B cell (primary cell): ENCODE data around the gene AP4E1. TPM values are rescaled to one million over a fixed set of nuclear protein-coding genes. Genes with fewer than 3 reads are reported as not detected.

Source experiments
- ATAC-seq: fragments of 200-7000 bp; cut with Tn5 transposase; one replicate; pipeline ENCODE4 v1.10.0; 2021; ENCODE audit warnings: low read depth, mild to moderate bottlenecking, moderate number of reproducible peaks, moderate library complexity
- CTCF ChIA-PET: fragments of 350-600 bp; sonication (Branson Sonifier 250); formaldehyde crosslinking; loops from one replicate; lab custom pipeline; 2021; ENCODE audit warnings: antibody characterized with exemption, inconsistent platforms; lab: Charles Lee
- POLR2A ChIA-PET: fragments of 350-600 bp; sonication (Branson Sonifier 250); formaldehyde crosslinking; loops from one replicate; lab custom pipeline; 2021; ENCODE audit warnings: antibody characterized with exemption; lab: Charles Lee
- DNase-seq: peaks from one replicate; pipeline ENCODE4 v3.0.0; 2013
- H2AFZ ChIP-seq: 2 replicates; pipeline ENCODE4 v1.6.1; 2012; ENCODE audit warnings: mild to moderate bottlenecking, low read depth, low read length; ENCODE audit not compliant: insufficient read depth, poor library complexity, severe bottlenecking
- H3K27ac ChIP-seq, 2 donors: 1 replicate in 1 of 2; 2 replicates in 1 of 2; pipeline ENCODE4 v1.5.1; 2012 to 2013; ENCODE audit warnings: low read length in 2 of 2, mild to moderate bottlenecking in 2 of 2, moderate library complexity in 1 of 2
- H3K27me3 ChIP-seq, 4 experiments: fragments of 200-600 bp in 1 of 4; sonication (generic) in 1 of 4; replicated peaks in 1 of 4; 1 replicate in 2 of 4; 2 replicates in 2 of 4; pipeline versions ENCODE4 v1.6.1 to v1.7.0; 2013 to 2016; ENCODE audit warnings: low read length in 3 of 4, mild to moderate bottlenecking in 2 of 4, mixed read lengths in 1 of 4, moderate library complexity in 1 of 4; ENCODE audit not compliant: insufficient read depth in 4 of 4, control insufficient read depth in 3 of 4; ENCODE audit errors: control extremely low read depth in 1 of 4
- H3K36me3 ChIP-seq, 2 experiments: replicated peaks in 1 of 2; 1 replicate in 1 of 2; 2 replicates in 1 of 2; pipeline versions ENCODE4 v1.6.1 to v1.7.1; 2013; ENCODE audit warnings: low read length in 1 of 2; ENCODE audit not compliant: insufficient read depth in 2 of 2, control insufficient read depth in 1 of 2; ENCODE audit errors: control extremely low read depth in 1 of 2, extremely low read depth in 1 of 2
- H3K4me1 ChIP-seq, 2 donors: fragments of 200-600 bp in 1 of 2; sonication (generic) in 1 of 2; 1 replicate in 1 of 2; 2 replicates in 1 of 2; pipeline versions ENCODE4 v1.5.1 to v1.6.1; 2013 to 2017; ENCODE audit warnings: low read length in 2 of 2; ENCODE audit not compliant: control insufficient read depth in 2 of 2, insufficient read depth in 2 of 2
- H3K4me2 ChIP-seq: replicated peaks from 2 replicates; pipeline ENCODE3; 2012; ENCODE audit warnings: mild to moderate bottlenecking, low read depth, low read length; ENCODE audit not compliant: poor library complexity, severe bottlenecking
- H3K4me3 ChIP-seq, 5 experiments: fragments of 200-600 bp in 1 of 5; sonication (generic) in 1 of 5; 1 replicate in 3 of 5; 2 replicates in 2 of 5; pipeline versions ENCODE4 v1.5.1 to v1.7.0; 2011 to 2016; ENCODE audit warnings: low read length in 4 of 5, mild to moderate bottlenecking in 4 of 5, low read depth in 2 of 5, control low read depth in 1 of 5, moderate library complexity in 1 of 5; ENCODE audit not compliant: insufficient read depth in 1 of 5; ENCODE audit errors: control extremely low read depth in 1 of 5, extremely low read depth in 1 of 5
- H3K79me2 ChIP-seq: fragments of 200-600 bp; sonication (generic); one replicate; pipeline ENCODE4 v1.6.0; 2016; ENCODE audit warnings: low read length; ENCODE audit not compliant: control insufficient read depth, insufficient read depth
- H3K9ac ChIP-seq: fragments of 200-600 bp; sonication (generic); 2 replicates; pipeline ENCODE4 v1.6.1; 2017; ENCODE audit warnings: mild to moderate bottlenecking, low read length, moderate library complexity
- H3K9me3 ChIP-seq, 3 donors: one replicate each; pipeline versions ENCODE4 v1.6.1 to v1.7.1; 2013; ENCODE audit warnings: low read length in 2 of 3; ENCODE audit not compliant: control insufficient read depth in 2 of 3, insufficient read depth in 1 of 3; ENCODE audit errors: control extremely low read depth in 1 of 3
- H4K20me1 ChIP-seq: 2 replicates; pipeline ENCODE4 v1.6.0; 2012; ENCODE audit warnings: mild to moderate bottlenecking, low read length; ENCODE audit not compliant: insufficient read depth, control insufficient read depth, poor library complexity, severe bottlenecking
- H3K27ac Mint-ChIP-seq: one replicate; pipeline ENCODE4 v1.8.0; 2021; ENCODE audit warnings: mixed read lengths
- H3K27me3 Mint-ChIP-seq: one replicate; pipeline ENCODE4 v1.8.0; 2021; ENCODE audit warnings: mixed read lengths
- H3K4me1 Mint-ChIP-seq: one replicate; pipeline ENCODE4 v1.8.0; 2021; ENCODE audit warnings: mixed read lengths
- H3K4me3 Mint-ChIP-seq: one replicate; pipeline ENCODE4 v1.8.0; 2021; ENCODE audit warnings: mixed read lengths
- H3K9me3 Mint-ChIP-seq: one replicate; pipeline ENCODE4 v1.8.0; 2022; ENCODE audit warnings: mixed read lengths; ENCODE audit not compliant: insufficient read depth
- EZH2 ChIP-seq: IDR thresholded peaks from 2 replicates; pipeline ENCODE4 v1.6.1; 2012; ENCODE audit warnings: borderline replicate concordance, low read depth, mild to moderate bottlenecking, moderate library complexity, low read length; ENCODE audit not compliant: insufficient read depth, poor library complexity, severe bottlenecking
- WGBS: methylation state at CpG from one replicate; pipeline ENCODE4 v1.1.5; 2013; ENCODE audit warnings: missing lambda C conversion rate; ENCODE audit not compliant: insufficient coverage; 5-methylcytosine and 5-hydroxymethylcytosine counted together
- intact Hi-C: fragments of 100-400 bp; cut with micrococcal nuclease; formaldehyde crosslinking; loops from one replicate; pipeline ENCODE4 v1.10.0; 2022
- polyA plus RNA-seq: library from polyadenylated mRNA; depleted of rRNA; stranded (reverse); fragments of >200 nt; gene quantifications from 2 replicates; pipeline ENCODE4 v1.2.3, GENCODE V29; 2012
- total RNA-seq, 2 donors: library from RNA; stranded (reverse); fragments of 120-200 nt in 1 of 2; gene quantifications; 1 replicate in 1 of 2; 2 replicates in 1 of 2; pipeline versions ENCODE4 v1.2.3 to v1.2.4, GENCODE V29; 2013 to 2022
- TF ChIP-seq, protein P1 (sequence below): fragments of 200-600 bp; IDR thresholded peaks from one replicate; pipeline ENCODE4 v1.8.0; 2022; ENCODE audit warnings: antibody characterized with exemption, mild to moderate bottlenecking

AP4E1 gene
- total and polyA plus RNA-seq, 2 donors (not counting 1 experiment from before 2014, with no cell fraction given) = 2.8 to 12.0 TPM

DNA sequence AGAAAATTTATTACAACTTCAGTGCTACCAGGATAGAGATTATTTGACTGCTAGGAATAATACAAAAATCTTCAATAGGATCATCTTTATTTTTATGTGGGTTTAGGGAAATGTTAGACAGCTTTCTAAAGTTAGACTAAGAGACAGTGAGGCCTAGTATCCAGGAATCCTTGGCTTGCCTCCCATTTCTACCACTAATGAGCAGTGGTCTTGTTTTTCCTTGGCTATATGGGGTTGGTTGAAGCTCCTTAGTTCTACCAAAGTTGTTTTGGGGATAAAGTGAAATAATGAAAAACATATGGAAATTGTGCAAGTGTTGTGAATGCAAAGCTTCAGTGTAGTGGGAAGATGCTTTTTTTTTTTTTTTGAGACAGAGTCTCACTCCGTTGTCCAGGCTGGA is 16.8 kb downstream of the AP4E1 start:
- Histone ChIP-seq H3K27ac (no peak overlapping the region), H3K36me3 (peaks cover 14 to 31% of the 10 kb centered on the region in 2 experiments), H2AFZ (no peak overlapping the region), H3K9me3 (no peaks in the 10 kb centered on the region), H3K27me3 (no peaks in the 10 kb centered on the region), H3K79me2 (no peaks in the 10 kb centered on the region), H3K4me1 (no peaks in the 10 kb centered on the region), H3K4me3 (no peak overlapping the region), H4K20me1 (no peaks in the 10 kb centered on the region), H3K4me2 (no peak overlapping the region), H3K9ac (no peak overlapping the region)
- H3K27me3 Mint-ChIP-seq = no peaks in the 10 kb centered on the region
- ChIA-PET CTCF (no interaction called here), POLR2A (no interaction called here)
- no peak for TF ChIP-seq EZH2
- TF ChIP-seq, protein P1, sequence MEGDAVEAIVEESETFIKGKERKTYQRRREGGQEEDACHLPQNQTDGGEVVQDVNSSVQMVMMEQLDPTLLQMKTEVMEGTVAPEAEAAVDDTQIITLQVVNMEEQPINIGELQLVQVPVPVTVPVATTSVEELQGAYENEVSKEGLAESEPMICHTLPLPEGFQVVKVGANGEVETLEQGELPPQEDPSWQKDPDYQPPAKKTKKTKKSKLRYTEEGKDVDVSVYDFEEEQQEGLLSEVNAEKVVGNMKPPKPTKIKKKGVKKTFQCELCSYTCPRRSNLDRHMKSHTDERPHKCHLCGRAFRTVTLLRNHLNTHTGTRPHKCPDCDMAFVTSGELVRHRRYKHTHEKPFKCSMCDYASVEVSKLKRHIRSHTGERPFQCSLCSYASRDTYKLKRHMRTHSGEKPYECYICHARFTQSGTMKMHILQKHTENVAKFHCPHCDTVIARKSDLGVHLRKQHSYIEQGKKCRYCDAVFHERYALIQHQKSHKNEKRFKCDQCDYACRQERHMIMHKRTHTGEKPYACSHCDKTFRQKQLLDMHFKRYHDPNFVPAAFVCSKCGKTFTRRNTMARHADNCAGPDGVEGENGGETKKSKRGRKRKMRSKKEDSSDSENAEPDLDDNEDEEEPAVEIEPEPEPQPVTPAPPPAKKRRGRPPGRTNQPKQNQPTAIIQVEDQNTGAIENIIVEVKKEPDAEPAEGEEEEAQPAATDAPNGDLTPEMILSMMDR = no peak
- no peak overlapping the region for H3K4me3 Mint-ChIP-seq
- ATAC-seq = no peak
- intact Hi-C loops = no loop called here
- H3K9me3 Mint-ChIP-seq = no peaks in the 10 kb centered on the region
- no CpG with 5 or more reads among the region's 1 CpG for WGBS
- no peak for DNase-seq
- no peaks in the 10 kb centered on the region for H3K4me1 Mint-ChIP-seq
- no peak overlapping the region for H3K27ac Mint-ChIP-seq

DNA sequence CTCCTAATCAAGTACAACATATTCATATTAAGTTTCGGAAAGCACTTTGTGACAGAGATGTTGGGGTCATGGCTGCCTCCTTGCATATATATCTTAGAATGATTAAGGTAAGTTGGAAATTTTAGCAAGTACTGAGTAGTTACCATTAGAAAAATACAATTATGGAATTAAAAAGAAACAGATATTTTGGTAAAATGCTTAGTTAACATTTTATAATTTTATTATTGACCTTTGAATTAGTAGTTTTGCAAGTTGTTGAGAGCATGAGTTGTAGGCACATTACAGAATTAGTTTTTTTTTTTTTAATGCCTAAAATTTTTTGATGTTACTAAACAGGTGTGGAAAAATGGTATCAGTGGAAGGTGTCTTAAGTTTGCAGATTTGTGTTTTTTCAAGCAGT is 20.6 kb downstream of the AP4E1 start:
- H3K27ac Mint-ChIP-seq = no peak overlapping the region
- Histone ChIP-seq H3K4me1 (no peaks in the 10 kb centered on the region), H3K27me3 (no peaks in the 10 kb centered on the region), H3K27ac (no peak overlapping the region), H3K4me3 (no peak overlapping the region), H3K79me2 (no peaks in the 10 kb centered on the region), H4K20me1 (no peaks in the 10 kb centered on the region), H3K4me2 (no peak overlapping the region), H2AFZ (no peak overlapping the region), H3K9ac (no peak overlapping the region), H3K9me3 (no peaks in the 10 kb centered on the region), H3K36me3 (peaks cover 10 to 33% of the 10 kb centered on the region in 2 experiments)
- intact Hi-C loops = no loop called here
- WGBS = no CpG with 5 or more reads among the region's 1 CpG
- no peak for ATAC-seq
- TF ChIP-seq, protein P1 = no peak
- no peak for TF ChIP-seq EZH2
- CTCF ChIA-PET = no interaction called here
- no peaks in the 10 kb centered on the region for H3K9me3 Mint-ChIP-seq
- no peaks in the 10 kb centered on the region for H3K27me3 Mint-ChIP-seq
- no peak for DNase-seq
- no peak overlapping the region for H3K4me3 Mint-ChIP-seq
- POLR2A ChIA-PET = no interaction called here
- H3K4me1 Mint-ChIP-seq = peaks cover 3% of the 10 kb centered on the region
